ENCODE data around the gene POLR1A.

The POLR1A gene

GRCh38 chr2:86026744-86027065, 79.0 kb downstream of the POLR1A start:
- no peak for TF ChIP-seq EZH2 (IDR thresholded peaks at IDR 0.05; ENCODE audit: borderline replicate concordance, low read depth, low read length, severe bottlenecking)
- TF ChIP-seq CTCF (IDR thresholded peaks at IDR 0.05; ENCODE audit: borderline replicate concordance, extremely low read depth, low read length, poor library complexity, severe bottlenecking) = no peak
- Histone ChIP-seq H2AFZ (ENCODE audit: low read depth, low read length) (no peak overlapping the region), H3K36me3 (ENCODE audit: insufficient read depth, low read length) (peaks cover 63% of the 10 kb centered on the region), H3K27ac (ENCODE audit: low read length) (no peak overlapping the region), H3K4me1 (ENCODE audit: insufficient read depth, low read length) (no peaks in the 10 kb centered on the region), H3K4me3 (ENCODE audit: low read depth in 1 of 2, low read length in 2 of 2) (no peak overlapping the region), H3K27me3 (ENCODE audit: insufficient read depth, low read length, poor library complexity) (no peaks in the 10 kb centered on the region), H3K9me3 (ENCODE audit: insufficient read depth, low read length, severe bottlenecking) (no peaks in the 10 kb centered on the region), H3K79me2 (ENCODE audit: insufficient read depth, low read length) (no peaks in the 10 kb centered on the region), H3K4me2 (ENCODE audit: insufficient read depth, low read length) (no peak overlapping the region), H3K9ac (ENCODE audit: low read depth, low read length) (no peak overlapping the region), H4K20me1 (ENCODE audit: insufficient read depth, low read length) (no peaks in the 10 kb centered on the region)
- ATAC-seq (ENCODE audit: insufficient read depth, low read depth) = no peak
- DNase-seq = no peak

- no peaks in the 10 kb centered on the region for H3K9me3 ChIP-seq (ENCODE audit: insufficient read depth, low read length, severe bottlenecking)
- no peaks in the 10 kb centered on the region for H3K27me3 ChIP-seq (ENCODE audit: insufficient read depth, low read length, poor library complexity)
- peak overlapping the region; percentile 48; the same call in 1 of the 2 replicates for H3K27ac ChIP-seq (ENCODE audit: low read length)
- H3K36me3 ChIP-seq (ENCODE audit: insufficient read depth, low read length) = peaks cover 58% of the 10 kb centered on the region
- H3K79me2 ChIP-seq (ENCODE audit: insufficient read depth, low read length) = no peaks in the 10 kb centered on the region
- no peak overlapping the region for H2AFZ ChIP-seq (ENCODE audit: low read depth, low read length)
- no peak for DNase-seq
- H3K4me3 ChIP-seq (ENCODE audit: low read depth in 1 of 2, low read length in 2 of 2) = no peak overlapping the region
- no peak overlapping the region for H3K9ac ChIP-seq (ENCODE audit: low read depth, low read length)
- no peaks in the 10 kb centered on the region for H3K4me1 ChIP-seq (ENCODE audit: insufficient read depth, low read length)
- TF ChIP-seq CTCF (IDR thresholded peaks at IDR 0.05; ENCODE audit: borderline replicate concordance, extremely low read depth, low read length, poor library complexity, severe bottlenecking) (no peak), EZH2 (IDR thresholded peaks at IDR 0.05; ENCODE audit: borderline replicate concordance, low read depth, low read length, severe bottlenecking) (no peak)
- H3K4me2 ChIP-seq (ENCODE audit: insufficient read depth, low read length) = no peak overlapping the region
- no peaks in the 10 kb centered on the region for H4K20me1 ChIP-seq (ENCODE audit: insufficient read depth, low read length)
- ATAC-seq (ENCODE audit: insufficient read depth, low read depth) = no peak
Measured at GRCh38 chr2:86025976-86026743, 79.5 kb downstream of the POLR1A start.

GRCh38 chr2:86025229-86025820, 80.4 kb downstream of the POLR1A start:
- no peak overlapping the region for H2AFZ ChIP-seq (ENCODE audit: low read depth, low read length)
- H3K4me2 ChIP-seq (ENCODE audit: insufficient read depth, low read length) = no peak overlapping the region
- H3K9ac ChIP-seq (ENCODE audit: low read depth, low read length) = no peak overlapping the region
- no peak overlapping the region for H3K4me3 ChIP-seq (ENCODE audit: low read depth in 1 of 2, low read length in 2 of 2)
- ATAC-seq (ENCODE audit: insufficient read depth, low read depth) (no peak), DNase-seq (no peak)
- H3K27ac ChIP-seq (ENCODE audit: low read length) = no peak overlapping the region
- peaks cover 49% of the 10 kb centered on the region for H3K36me3 ChIP-seq (ENCODE audit: insufficient read depth, low read length)
- peak; percentile 34 for TF ChIP-seq CTCF (IDR thresholded peaks at IDR 0.05; ENCODE audit: borderline replicate concordance, extremely low read depth, low read length, poor library complexity, severe bottlenecking)
- TF ChIP-seq EZH2 (IDR thresholded peaks at IDR 0.05; ENCODE audit: borderline replicate concordance, low read depth, low read length, severe bottlenecking) = no peak
- no peaks in the 10 kb centered on the region for H3K4me1 ChIP-seq (ENCODE audit: insufficient read depth, low read length)
- H3K27me3 ChIP-seq (ENCODE audit: insufficient read depth, low read length, poor library complexity) = no peaks in the 10 kb centered on the region
- no peaks in the 10 kb centered on the region for H3K79me2 ChIP-seq (ENCODE audit: insufficient read depth, low read length)
- no peaks in the 10 kb centered on the region for H4K20me1 ChIP-seq (ENCODE audit: insufficient read depth, low read length)
- H3K9me3 ChIP-seq (ENCODE audit: insufficient read depth, low read length, severe bottlenecking) = no peaks in the 10 kb centered on the region

All from DND-41 (cell line).